ENCODE data around the gene PXDN.

PXDN gene

DNA sequence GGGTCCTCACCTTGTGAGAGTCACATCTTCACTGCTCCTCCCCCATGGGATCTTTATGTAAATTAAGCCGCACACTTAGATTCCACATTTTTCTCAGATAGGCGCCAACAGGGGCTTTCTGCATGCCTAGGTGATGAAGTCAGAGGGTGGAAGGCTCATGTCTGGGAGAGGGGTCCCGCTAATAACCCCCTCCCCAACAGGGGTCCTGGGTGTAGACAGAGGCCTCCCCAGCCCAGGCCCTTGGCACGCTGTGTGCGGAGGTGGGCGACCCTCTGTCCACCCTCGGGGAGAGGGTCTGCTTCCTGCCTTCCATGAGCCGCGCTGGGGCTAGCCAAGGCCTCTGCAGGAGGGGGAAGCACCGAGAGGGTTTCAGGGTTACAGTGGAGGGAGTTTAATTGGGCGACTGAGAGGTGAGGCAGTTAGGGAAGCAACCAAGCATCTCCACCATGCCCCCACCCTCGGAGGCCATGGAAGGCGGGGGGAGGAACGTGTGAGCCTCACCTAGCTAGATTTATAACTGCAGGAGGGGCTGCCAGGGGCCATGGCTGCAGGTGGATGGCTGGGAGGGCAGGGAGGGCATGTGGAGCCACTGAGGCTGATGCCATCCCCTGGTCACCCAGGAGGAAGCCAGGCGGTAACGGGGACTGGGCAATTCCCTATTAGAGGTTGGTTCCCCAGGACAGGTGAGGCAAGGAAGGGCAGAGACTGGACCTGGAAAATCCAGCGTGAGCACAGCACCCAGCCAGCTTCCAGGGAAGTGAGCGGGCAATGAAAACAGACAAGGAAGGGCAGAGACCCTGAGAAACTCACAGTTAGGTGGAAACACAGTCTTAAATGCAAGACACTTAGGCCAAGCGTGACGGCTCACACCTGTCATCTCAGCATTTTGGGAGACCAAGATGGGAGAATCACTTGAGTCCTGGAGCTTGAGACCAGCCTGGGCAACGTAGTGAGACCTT lies 7.7 kb upstream of the PXDN start:
- DNase-seq: no peak

- DNase-seq: peak; percentile 77
Measured at GRCh38 chr2:1750933-1751766, 6.8 kb upstream of the PXDN start.

GRCh38 chr2:1750270-1750932 lies 6.1 kb upstream of the PXDN start:
- DNase-seq: no peak

DNA sequence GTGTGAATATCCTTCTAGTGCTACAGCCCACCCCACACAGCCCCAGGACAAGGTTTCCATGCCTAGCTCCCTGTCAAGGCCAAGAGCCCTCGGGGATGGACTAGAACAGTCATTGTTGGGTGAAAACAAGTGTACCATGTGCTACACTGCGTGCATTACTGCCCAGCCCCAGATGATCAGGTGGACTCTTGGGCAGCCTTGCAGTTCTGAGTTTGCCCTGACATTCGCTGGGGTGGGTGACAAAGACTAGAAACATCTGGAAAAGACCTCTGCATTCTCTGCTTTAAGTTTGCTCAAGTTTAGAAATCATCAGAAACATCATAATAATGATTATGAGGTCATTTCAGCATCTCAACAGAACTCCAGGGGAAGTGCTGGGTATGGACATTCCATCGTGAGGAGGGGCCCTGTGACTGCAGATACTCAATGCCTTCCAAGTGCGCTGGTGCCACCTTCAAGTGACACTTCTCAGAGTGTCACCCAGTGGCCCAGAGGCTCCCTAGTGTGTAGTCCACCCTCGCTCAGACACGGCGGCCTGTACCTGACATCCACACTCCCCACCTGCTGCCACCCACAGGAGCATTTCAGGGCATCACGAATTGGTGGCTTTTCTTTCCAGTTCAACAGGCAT lies 5.3 kb upstream of the PXDN start:
- no peak for DNase-seq

DNA sequence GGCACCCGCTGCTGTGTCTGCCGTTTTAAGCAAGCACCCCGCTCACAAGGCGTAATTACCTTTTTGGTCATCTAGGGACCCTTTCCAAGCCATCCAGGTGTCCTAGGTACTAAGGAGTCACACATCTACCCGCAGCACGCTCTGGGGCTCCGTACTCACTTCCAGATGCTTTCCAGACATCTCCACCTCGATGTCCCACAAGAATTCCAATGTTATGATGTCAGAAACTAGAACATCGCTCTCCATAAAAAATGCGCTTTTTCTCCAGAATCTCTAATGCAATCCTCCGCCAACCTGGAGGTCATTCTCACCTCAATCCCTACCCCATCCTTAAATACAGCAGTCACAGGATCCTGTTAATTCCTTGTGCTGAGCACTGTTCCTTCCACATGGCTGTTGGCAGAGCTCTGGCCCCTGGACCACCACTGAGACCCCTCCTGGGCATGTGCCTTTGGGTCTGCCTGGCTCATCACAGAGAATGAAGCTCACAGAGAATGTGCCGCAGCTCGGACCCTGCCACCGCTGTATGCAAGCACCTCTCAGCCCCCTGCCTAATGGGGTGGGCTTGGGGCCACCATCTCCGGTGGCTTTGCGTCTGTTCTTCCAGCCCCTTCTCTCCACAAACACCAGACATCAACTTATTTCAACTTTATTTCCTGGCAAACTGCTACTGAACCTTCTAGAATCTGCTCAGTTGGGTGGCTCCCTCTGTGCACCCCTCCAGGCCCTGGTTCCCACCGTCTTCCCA lies 4.6 kb upstream of the PXDN start:
- no peak for DNase-seq

GRCh38 chr2:1748176-1748740 lies 3.9 kb upstream of the PXDN start:
- DNase-seq: no peak

GRCh38 chr2:1747065-1747941 lies 3.0 kb upstream of the PXDN start:
- no peak for DNase-seq

GRCh38 chr2:1746174-1747064 lies 2.1 kb upstream of the PXDN start:
- DNase-seq: no peak

DNA sequence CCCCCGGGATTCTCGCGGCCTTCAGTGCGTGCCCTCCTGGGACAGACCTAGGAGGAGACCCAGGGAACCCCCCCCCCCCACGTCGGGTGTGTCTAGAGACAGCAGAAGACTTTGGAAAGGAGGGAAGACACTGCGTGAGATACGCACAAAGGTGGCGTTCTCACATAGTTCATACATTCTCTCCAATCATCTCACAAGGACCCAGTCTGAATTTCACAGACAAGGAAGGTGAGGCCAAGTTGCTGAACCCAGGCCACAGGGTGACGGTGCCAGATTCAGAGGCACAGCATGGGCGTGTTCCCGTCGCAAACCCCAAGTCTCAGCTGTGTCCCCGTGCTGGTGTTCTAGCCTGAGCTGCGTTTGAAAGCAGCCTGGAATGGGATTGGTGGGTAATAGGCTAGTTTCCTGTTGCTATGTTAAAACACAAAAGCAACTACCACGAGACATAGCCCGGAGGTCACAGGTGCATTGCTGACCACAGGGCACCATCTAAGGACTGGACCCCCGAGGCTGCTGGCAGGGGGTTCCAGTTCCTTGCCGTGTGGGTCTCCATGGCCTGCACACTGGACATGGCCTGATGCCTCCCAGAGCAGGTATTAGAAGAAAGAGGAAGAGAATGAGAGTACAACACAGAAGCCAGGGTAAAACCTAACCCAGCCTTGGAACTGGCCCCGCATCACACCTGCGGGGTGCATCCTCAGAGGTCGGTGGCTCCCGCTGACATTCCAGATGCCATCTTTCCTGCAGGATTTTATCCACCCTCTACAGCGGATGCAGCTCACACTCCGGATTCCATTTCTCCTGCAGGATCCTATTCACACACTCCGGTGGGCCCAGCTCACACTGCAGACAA lies 1.1 kb upstream of the PXDN start:
- DNase-seq: no peak

DNA sequence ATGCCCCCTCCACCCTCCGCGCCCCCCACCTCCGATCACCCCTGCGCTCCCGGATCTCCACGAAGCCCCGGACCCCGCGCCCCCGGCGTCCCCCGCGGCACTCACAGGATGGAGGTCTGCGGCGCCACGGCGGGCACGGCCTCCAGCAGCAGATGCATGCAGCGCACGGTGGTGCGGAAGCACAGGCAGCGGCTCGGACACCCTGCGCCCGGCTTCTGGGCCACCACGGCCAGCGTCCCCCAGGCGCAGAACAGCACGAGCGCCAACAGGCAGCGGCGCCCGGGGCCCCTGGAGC lies 217 bp downstream of the PXDN start:
- no peak for DNase-seq

- no peak for DNase-seq
Measured at GRCh38 chr2:1743396-1744150, 742 bp downstream of the PXDN start.

DNA sequence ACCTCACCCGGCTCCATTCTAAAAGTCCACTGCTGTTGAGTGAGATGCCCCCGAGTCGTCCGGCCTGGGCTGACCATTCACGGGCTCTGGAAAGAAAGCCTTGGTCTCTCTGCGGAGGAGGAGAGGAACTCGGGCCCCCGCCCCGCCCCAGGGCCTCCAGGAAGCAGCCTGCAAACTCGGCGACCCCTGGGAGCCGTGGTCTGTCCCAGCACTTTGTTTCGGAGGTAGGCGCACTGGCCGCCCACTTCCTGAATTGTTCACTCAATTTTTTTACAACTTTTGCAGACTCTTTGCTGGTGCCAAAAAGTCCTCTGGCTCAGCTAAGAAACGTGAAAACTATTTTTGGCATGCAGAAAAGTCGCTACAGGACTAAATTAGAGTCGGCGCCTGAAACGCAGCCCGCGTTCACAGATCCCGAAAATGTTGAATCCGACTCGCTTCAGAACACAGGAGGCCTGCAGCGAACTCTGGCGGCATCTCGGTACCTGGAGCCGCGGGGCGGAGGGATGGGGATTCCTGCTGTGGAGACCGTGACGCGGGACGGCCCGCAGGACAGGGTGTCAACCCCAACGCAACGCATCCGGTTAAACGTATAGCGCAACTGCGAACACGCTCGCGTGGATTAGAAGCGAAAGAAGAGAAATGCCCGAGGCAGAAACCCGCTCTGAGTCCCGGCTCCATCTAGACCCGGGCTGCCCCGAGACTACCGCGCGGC lies 1.5 kb downstream of the PXDN start:
- no peak for DNase-seq

GRCh38 chr2:1742301-1742680 lies 2.0 kb downstream of the PXDN start:
- DNase-seq: no peak

- DNase-seq: no peak
Measured at GRCh38 chr2:1741851-1742250, 2.5 kb downstream of the PXDN start.

GRCh38 chr2:1740716-1741589 lies 3.4 kb downstream of the PXDN start:
- no peak for DNase-seq

DNA sequence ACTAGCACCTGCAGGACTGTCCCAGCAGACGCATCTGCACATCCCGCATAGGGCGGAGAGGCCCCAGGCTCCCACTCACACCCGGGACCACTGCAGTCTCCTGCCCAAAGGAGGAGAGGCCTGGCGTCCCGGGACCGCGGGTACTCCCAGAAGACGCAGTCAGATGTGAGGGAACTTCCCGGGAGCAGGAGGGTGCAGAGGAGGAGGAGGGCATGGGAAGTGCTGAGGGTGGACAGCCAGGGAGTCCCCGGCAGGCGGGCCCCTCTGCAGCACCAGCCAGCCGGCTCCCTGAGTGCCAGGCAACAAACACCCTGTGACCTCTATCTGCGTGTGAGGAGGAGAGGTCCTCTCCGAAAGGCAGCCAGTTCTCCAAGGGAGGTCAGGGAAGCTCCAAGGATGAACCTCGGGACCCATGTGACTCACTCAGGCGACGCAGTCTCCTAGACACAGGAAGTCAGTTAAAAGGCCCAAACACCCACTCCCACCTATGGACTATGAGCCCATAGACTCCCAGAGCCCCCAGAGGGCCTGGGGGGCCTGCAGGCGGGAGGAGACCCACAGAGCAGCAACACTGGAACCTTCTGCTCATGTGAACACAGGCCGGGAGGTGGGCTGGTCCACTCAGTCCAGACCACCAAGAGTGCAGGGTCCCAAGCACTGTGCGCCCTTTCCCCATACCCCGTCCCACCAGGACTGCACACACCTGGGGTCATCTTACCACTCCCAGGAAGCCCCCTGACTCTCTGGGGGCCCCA lies 4.2 kb downstream of the PXDN start:
- no peak for DNase-seq
